Amniotic epithelial cell (primary cell): Measurements from ENCODE around the gene FOSL1.

Source experiments
- DNase-seq: peaks from one replicate; pipeline ENCODE4 v3.0.0-alpha.2; 2010; ENCODE audit warnings: low read depth

The FOSL1 gene

DNA sequence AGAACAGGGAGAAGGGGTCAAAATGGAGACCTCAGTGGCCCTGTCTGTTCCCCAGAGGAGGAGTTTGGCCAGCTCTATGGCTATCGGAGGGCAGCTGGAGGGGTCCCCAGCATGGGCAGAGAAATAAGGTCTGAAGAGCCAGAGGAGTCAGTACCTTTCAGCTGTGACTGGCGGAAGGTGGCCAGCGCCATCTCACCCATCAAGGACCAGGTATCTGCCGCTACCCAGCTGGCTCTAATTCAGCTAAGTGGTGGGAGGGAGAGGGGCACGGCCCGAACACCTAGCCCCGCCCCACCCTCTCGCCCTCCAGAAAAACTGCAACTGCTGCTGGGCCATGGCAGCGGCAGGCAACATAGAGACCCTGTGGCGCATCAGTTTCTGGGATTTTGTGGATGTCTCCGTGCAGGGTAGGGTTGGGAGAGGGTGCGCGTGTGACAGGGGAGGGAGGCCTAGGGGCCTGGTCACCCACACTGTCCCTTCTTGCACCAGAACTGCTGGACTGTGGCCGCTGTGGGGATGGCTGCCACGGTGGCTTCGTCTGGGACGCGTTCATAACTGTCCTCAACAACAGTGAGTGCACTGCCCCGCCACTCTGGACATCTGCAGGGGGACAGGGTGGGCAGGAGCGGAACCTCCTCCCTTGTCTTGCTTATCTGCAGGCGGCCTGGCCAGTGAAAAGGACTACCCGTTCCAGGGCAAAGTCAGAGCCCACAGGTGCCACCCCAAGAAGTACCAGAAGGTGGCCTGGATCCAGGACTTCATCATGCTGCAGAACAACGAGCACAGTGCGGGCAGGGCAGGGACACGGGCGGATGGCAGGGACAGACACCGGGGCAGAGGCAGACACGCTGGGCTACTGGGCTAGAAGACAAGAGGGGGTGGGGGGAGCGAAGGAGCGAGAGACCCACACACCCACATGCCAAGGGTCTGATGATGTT is 17.8 kb downstream of the FOSL1 start:
- DNase-seq: no peak

DNA sequence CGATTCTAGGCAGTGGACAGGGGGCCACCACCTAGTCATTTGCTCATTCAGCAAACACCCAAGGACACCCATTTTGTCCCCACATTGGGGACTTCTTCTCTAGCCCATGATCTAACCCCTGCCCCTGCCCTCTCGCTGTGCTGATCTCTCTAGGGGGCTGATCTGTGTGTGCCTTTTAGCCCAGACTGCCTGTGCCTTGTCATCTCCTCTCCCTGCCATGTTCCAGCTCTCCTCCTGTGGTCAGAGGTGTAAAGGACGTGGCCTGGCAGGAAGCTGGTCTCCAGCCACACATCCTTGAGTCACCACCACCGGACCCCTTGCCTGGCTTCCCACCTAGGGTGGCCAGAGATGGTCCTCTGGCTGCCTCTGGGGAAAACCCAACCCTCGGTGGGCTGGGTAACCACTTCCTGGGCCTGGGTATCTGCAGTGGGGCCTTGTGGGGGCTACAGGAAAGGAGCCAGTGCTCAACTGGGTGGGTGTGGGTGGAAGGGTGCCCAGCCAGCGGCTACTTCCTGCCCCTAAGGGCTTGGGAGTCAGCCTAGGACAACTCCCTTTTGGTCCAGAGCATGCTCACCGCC is 19.3 kb downstream of the FOSL1 start:
- DNase-seq: no peak

DNA sequence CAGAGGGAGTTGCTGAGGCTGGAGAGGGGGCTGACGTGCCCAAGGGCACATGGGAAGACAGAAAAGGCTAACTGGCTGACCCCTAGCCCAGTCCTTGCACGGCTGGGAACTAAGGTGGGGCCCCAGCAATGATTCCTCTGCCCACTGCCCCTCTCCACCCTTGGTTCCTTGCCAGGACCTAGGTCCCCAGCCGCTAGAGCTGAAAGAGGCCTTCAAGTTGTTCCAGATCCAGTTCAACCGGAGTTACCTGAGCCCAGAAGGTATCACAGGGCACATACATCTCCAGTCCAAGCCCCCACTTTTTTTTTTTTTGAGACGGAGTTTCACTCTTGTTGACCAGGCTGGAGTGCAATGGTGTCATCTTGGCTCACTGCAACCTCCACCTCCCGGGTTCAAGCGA is 20.2 kb downstream of the FOSL1 start:
- no peak for DNase-seq

DNA sequence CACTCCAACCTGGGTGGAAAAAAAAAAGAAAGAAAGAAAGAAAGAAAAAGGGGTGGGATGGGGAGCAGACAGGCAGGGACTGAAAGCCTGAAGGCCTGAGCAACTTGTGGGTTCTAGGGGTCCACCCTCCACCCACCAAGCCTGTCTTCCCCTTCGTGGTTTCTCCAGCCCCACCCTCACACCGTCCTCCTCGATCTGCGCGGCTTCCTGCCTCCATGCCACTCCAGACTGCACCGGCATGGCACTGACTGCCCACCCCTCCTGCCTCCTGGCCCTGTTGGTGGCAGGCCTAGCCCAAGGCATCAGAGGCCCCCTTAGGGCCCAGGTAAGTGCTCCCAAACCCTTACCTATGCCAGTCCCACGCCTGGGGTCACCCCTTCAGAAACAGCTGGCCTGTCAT is 20.6 kb downstream of the FOSL1 start, which contains the start of gene CTSW:
TSS of gene CTSW (plus strand) at position 221 of the 400 bp plus-strand sequence. CDS start at position 239, 18 bp downstream.
- DNase-seq: no peak

DNA sequence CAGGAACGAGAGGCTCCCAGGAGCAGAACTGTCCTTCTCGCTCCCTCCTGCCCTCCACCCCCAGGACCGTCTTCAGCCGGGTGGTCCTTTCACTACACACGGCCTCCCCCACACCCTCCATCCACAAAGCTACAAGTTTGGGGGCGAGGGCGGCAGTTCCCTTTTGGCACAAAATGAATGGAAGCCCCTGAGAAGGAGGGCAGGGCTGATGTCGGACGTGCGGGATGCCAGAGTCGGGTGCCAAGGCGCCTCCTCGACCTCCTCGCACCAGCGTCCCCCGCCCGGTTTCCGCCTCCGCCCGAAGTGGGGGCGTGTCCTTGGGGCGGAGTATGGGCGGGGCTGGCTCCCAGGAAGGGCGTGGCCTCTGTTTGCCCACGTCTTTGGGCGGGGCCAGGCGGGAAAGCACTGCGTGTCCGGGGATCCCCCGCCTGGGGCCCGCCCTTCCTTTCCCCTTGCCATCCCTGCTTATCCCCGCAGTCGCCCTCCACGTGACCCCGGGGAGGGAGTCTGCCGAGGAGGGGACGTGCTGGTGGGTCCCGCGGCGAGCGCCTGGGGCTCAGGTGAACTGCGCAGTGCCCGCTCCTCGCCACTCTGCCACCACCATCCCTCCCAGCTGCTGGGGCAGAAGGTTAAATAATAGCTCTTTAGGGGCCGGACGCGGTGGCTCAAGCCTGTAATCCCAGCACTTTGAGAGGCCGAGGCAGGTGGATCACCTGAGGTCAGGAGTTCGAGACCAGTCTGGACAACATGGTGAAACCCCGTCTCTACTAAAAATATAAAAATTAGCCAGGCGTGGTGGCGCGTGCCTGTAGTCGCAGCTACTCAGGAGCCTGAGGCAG is 26.7 kb downstream of the FOSL1 start:
- DNase-seq: peak; percentile 86

DNA sequence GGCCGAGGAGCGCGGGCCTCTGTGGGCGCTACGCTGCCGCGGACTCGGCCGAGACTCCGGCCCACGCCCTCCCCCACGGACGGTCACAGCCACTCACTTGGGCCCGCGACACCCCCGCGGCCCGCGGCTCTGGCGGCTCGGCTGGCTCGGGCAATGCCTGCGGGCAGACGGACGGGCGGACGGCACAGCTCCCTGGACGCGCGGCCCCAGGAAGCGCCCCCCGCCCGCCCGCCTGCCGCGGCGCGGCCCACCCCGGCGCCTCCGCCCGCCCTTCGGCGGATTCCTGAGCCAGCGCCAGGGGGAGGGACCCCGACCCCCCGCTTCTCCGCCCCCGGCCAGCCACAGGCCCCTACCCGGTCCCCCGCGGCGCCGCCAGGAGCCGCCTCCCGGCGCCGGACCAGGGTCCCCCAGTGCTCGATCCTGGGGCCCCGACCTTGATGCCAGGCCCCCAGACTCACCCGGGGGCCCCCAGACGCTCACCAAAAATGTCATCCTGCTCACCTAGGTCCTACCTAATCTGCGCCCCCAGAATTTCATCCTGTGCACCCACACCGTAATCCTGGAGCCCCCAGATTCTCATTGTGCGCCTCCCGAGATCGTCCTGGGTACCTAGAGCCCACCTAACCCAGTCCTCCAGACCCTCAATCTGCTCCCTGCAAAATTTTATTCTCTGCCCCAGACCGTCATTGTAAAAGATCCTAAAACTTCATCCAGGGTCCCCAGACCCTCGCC is 27.4 kb downstream of the FOSL1 start, which contains the start of gene EFEMP2:
TSS of gene EFEMP2 (minus strand) at position 215 of the 732 bp plus-strand sequence. CDS start 446 bp downstream, outside the sequence.
- no peak for DNase-seq

DNA sequence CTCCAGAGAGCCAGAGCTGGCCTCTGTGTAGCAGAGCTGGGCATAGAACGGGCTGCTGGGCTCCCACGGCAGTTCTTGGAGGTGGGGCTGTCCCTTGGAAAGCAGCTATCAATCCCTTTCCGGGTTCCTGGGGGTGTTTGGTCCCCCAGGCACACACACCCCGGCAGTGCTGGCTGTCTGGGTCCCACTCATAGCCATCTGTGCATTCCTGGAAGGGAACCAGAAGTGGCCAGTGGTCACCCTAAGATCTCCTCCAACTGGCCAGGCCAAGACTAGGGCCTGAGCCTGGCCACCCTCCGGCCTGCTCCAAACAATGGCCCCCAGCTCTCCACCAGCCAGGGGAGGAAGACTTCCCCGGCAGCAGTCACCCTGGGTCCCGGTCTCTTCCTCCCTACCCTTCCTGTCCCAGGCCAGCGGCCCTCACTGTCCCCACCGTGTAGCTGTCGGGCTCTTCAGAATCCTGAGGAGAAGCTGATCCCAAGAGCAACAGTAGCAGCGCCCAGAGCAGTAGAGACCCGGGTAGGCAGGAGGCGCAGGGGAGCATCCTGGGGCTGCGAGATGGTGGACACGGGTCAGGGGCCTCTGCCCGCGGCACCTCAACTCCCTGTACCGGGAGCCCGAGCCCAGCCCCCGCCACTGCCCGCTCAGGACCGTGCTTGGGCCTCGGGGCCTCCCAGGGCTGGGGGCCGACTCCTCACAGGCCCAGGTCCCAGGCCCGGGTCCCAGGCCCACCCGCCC is 28.2 kb downstream of the FOSL1 start:
- peak; percentile 36 for DNase-seq

DNA sequence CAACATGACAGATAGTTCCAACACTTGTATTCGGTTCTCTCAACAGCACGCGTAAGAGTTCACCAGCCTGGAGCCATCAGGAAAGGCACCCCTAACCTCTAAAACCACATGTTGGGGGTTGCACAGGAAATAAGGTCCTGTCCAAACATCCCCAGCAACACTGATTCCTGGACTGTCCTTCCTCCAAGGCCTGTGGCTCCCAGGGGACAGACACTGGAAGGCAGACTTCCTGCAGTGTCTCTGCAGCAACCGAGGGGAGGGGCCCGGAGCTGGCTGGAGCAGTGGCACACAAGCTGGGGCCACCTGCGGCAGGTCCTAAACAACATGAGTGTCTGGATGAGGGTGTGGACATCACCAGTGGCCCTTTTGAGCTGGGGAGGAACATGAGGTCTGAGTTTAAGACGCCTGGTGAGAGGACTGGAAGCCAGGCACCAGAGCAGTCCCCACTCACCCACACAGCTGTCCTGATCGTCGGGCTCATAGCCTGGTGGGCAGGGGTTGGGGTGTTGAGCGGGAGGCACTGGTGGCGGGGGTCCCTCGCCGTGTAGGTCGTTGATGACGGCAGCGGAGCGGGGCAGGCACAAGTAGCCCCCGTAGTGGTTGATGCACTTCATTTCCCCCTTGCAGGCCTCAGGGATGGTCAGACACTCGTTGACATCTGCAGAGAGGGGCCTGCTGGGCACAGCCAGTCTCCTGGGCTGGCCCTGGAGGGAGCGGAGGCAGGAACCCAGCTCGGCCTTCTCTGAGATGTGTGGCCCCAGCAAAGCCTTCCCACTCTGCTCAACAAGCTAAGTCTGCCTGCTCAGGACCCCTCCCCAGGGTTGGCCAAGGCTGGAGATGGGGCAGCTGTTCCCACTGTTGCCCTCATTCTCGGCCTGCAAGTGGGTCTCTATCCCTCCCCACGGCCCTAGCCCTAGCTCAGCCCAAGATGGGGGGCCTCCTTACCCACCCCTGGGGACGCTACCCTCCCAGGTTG is 29.2 kb downstream of the FOSL1 start:
- no peak for DNase-seq

DNA sequence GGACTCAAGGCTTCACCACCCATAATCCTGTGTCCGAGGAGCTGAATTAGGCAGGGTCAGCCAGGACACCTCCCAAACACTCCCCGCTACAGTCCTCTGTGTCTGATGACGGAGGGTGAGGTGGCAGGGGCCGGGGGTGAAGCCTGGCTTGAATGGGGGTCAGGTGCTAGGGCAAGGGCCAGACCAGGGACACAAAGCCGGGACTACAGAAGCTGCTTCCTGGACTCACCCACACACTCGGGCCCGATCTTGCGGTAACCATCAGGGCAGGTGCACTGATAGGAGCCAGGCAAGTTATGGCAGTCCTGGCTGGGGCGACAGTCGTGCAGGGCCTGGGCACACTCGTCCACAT is 29.9 kb downstream of the FOSL1 start:
- no peak for DNase-seq

DNA sequence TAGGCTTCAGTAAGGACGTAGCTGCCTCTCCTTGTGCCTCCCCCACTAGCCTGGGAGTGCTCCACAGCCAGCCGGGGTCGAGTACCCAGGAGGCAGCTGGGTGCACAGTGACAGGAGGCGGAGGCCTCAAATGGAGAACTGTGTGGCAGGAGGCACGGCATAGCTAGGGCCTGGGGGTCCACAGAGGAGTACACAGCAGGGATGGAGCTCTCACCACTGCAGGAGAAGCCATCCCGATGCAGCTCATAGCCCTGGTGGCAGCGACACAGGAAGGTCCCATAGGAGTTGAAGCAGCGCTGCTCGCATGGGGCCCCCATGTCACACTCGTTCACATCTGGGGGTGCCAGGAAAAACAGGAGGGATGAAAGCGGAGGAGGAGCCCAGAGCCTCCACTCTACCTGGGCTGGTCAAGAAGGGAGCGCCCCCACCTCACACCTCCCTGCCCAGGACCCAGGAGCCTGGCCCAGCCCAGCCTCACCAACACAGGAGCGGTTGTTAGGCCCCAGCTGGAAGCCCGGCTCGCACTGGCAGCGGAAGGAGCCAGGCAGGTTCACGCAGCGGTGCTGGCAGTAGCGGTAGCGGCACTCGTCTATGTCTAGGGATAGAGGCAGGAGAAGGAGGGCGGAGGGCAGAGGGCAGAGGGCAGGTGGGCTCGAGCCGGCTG is 30.4 kb downstream of the FOSL1 start:
- no peak for DNase-seq

DNA sequence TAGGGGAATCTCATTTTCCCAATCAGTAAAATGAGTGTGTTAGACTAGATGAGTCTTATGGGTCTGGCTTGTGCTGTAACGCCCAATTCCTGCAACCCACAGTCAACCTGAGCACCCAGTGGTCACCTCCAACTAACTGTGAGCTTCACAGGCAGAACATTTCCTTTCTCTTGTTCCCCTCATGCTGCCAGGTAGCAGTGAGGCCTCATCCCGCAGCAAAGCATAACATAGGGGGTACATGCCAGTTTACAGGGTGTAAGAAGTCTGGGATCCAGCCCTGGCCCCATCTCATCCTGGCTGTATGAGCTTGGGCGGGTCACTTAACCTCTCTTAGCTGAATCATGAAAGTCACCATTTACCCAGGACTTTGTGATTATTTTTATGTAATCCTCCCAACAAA is 31.3 kb downstream of the FOSL1 start:
- DNase-seq: no peak

DNA sequence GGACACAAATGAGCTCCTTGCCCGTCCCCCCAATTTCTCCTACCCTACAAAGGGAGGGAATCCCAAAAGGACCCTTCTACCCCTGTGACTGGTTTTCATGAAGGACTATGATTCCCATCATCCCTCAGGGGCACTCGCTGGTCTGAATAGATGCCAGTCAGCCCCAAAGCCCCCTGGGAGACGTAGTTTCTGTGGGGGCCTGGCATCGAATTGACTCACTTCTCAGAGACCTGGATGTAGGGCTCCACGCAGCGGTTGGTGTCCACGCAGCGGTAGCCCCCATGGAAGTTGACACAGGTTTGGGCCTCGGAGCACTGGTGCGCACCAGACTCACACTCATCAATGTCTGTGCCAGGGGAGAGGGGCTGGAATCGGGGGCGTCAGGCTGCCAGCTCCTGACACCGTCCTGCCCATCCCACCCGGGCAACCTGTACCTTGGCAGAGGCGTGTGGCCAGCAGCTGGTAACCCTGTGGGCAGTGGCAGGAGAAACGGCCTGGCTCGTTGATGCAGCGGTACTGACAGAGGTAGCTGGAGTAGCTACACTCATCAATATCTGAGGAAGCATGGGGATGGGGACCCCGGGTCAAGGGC is 32.0 kb downstream of the FOSL1 start:
- DNase-seq: no peak

DNA sequence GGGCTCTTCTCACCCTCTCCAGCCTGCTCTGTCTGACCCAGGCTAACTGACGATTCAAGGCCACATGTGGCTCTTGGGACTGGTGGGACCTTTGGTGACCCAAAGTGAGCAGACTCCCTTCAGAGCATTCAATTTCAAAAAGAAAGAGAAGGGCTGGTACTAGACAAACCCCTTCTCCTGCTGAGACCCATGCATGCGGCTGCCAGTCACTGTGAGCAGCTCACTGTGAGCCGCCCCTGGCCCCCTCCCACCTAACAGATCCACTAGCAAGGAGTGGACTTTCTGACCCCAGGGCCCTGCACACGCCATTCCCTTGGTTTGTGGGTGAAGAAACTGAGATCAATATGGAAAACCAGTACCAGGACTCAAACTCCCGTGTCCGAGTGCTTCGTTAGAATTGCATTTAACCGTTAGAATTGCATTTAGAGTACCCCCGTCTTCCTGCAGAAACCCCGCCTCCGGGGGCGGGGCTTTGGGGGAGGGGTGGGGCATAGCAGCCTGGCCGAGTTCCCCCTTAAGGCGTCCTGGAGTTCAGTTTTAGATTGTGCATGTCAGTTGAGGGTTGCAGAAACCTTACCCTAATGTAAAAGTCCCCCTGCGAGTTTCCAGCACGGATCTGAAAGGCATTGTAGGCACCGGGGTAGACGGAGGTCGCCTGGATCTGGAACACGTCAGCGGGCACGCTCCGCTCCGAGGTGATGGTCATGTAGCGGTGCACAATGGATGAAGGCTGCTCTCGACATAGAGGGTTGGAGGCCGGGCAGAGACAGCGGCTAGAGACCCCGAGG is 32.7 kb downstream of the FOSL1 start:
- no peak for DNase-seq

DNA sequence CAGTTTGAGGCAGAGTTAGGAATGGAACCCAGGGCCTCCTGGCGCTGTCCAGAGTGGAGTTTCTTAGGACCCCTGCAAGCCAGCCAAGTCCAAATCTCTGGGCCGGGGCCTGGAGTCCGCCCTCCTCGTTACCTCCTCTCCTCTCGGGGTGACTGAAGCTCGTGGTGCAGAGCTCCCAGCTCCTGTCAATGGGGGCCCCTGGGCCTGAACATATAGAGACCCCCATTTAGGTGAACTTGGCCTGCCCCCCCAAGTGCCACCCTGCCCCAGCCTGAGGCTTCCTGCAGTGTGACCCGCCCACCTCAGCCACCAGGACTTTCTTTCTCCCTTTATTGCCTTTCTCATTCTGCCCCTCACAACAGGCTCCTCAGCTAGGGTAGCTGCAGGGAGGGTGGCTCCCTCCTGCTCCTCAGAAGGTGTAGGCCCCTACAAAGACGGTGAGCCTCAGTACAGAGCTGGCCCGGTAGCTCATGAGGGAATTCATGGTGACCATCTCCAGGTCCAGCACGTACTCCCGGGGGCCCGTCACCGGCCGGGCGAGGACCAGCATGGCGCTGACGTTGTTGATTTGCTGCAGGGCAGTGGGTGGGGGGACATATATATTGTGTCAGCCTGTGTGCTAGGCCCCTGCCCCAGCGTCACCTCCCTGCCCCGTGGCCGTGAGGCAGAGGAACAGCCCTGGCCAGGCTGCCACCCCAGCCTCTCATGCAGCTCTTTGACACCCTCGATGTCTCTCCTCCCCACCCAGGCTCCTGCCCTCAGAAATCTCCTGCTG is 33.5 kb downstream of the FOSL1 start:
- DNase-seq: no peak

DNA sequence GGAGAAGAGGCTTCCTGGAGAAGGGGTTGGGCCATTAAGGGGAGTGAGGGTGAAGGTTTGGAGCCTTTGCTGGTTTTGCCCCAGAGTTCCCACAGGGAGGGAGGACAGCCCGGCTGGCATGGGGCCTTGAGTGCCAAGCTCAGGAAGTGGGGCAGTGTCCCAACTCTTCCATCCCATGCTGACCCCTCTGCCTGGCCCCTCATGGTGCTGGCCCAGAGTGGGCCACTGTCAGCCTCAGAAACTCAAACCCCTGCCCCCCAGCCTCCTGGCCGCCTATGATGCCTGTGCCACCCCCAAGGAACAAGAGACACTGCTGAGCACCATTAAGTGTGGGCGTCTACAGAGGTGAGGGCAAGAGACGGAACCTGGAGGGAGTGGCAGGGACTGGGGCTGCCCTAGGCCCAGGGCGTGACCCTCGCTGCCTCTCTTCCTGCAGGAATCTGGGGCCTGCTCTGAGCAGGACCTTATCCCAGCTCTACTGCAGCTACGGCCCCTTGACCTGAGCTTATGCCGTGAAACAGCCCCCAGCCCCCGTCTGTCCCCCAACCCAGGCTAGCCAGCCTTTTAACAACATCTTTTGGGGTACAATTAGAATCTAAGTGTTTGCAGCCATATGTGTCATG is 34.5 kb downstream of the FOSL1 start:
- no peak for DNase-seq

DNA sequence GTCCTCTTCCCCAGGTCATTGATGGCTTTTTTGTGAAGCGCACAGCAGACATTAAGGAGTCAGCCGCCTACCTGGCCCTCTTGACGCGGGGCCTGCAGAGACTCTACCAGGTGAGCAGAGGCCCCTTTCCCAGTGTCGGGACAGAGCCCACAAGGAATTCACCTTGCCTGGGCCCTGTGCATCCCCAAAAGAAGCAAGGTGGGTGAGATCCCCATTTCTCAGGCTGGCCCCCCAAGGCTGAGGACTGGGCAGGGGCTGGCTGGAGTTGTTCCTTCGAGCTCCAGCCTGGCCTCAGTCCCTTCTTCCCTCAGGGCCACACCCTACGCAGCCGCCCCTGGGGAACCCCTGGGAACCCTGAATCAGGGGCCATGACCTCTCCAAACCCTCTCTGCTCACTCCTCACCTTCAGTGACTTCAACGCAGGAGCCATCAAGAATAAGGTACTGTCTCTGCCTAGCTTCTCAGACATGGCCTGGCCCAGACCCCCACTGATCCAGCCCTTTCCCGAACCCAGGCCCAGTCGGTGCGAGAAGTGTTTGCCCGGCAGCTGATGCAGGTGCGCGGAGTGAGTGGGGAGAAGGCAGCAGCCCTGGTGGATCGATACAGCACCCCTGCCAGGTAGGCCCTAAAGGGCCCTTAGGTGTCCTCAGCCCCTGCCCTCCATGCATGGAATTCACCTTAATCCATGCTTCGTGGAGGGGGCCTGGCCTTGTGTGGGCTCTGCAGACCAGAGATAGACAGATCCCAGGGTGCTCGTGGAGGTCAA is 35.3 kb downstream of the FOSL1 start:
- no peak for DNase-seq
